HG02973 (cell line): ENCODE measurements around the gene KRTAP13-3.

Source experiments
- ATAC-seq: cut with Tn5 transposase; IDR thresholded peaks from one replicate; pipeline ENCODE4 v1.9.1; 2021; ENCODE audit warnings: moderate library complexity; ENCODE audit not compliant: unreplicated experiment

Gene KRTAP13-3

GRCh38 chr21:30425826-30426225 lies at the start of gene KRTAP13-3:
Gene KRTAP13-3 (minus strand): TSS chr21:30425926. CDS start chr21:30425912, 14 bp downstream.
- no peak for ATAC-seq

- ATAC-seq, result no peak
Observed at GRCh38 chr21:30468900-30469714, 43.4 kb upstream of the KRTAP13-3 start.

GRCh38 chr21:30463713-30464112 lies 38.0 kb upstream of the KRTAP13-3 start:
- no peak for ATAC-seq

- no peak for ATAC-seq
Observed at GRCh38 chr21:30448514-30448913, 22.8 kb upstream of the KRTAP13-3 start.

- no peak for ATAC-seq
Observed at GRCh38 chr21:30447056-30447455, 21.3 kb upstream of the KRTAP13-3 start.

- no peak for ATAC-seq
Observed at GRCh38 chr21:30444204-30444603, 18.5 kb upstream of the KRTAP13-3 start.

- no peak for ATAC-seq
Observed at GRCh38 chr21:30443226-30443625, 17.5 kb upstream of the KRTAP13-3 start.

GRCh38 chr21:30439975-30440374 lies 14.2 kb upstream of the KRTAP13-3 start, which contains the start of gene KRTAP15-1:
Gene KRTAP15-1 (plus strand): TSS chr21:30440275. CDS start chr21:30440328, 53 bp downstream.
- ATAC-seq, result no peak

- ATAC-seq, result no peak
Observed at GRCh38 chr21:30437010-30437565, 11.4 kb upstream of the KRTAP13-3 start.

- ATAC-seq, result no peak
Observed at GRCh38 chr21:30434033-30434631, 8.4 kb upstream of the KRTAP13-3 start.

- ATAC-seq, result no peak
Observed at GRCh38 chr21:30430170-30430655, 4.5 kb upstream of the KRTAP13-3 start, which contains the start of gene KRTAP13-4. Gene KRTAP13-4 (plus strand): TSS chr21:30430220. CDS start chr21:30430276, 56 bp downstream.

GRCh38 chr21:30426731-30427130 lies 1.0 kb upstream of the KRTAP13-3 start:
- ATAC-seq, result no peak

GRCh38 chr21:30415993-30416392 lies 9.7 kb downstream of the KRTAP13-3 start:
- no peak for ATAC-seq

- ATAC-seq, result no peak
Observed at GRCh38 chr21:30408782-30409494, 16.8 kb downstream of the KRTAP13-3 start.

- no peak for ATAC-seq
Observed at GRCh38 chr21:30395731-30396130, 30.0 kb downstream of the KRTAP13-3 start, which contains the start of gene KRTAP13-1. Gene KRTAP13-1 (plus strand): TSS chr21:30396031. CDS start chr21:30396087, 56 bp downstream.

GRCh38 chr21:30391492-30392025 lies 34.2 kb downstream of the KRTAP13-3 start:
- ATAC-seq, result no peak

- no peak for ATAC-seq
Observed at GRCh38 chr21:30382201-30382600, 43.5 kb downstream of the KRTAP13-3 start.
